ENCODE measurements around the gene SMCO3. TPM values are rescaled to one million over a fixed set of nuclear protein-coding genes. Genes with fewer than 3 reads are reported as not detected.

The SMCO3 gene
- polyA plus RNA-seq, 1 of the 3 experiments (the other 2 are of a cell fraction): 0.03 TPM

GRCh38 chr12:14841761-14842160 is 27.8 kb upstream of the SMCO3 start (continued):
- TF ChIP-seq, protein P1, sequence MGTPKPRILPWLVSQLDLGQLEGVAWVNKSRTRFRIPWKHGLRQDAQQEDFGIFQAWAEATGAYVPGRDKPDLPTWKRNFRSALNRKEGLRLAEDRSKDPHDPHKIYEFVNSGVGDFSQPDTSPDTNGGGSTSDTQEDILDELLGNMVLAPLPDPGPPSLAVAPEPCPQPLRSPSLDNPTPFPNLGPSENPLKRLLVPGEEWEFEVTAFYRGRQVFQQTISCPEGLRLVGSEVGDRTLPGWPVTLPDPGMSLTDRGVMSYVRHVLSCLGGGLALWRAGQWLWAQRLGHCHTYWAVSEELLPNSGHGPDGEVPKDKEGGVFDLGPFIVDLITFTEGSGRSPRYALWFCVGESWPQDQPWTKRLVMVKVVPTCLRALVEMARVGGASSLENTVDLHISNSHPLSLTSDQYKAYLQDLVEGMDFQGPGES (IDR thresholded peaks at IDR 0.05; ENCODE audit: low read depth, low read length): no peak
- no peak for TF ChIP-seq MXI1 (IDR thresholded peaks at IDR 0.05; ENCODE audit: low read depth, low read length)
- TF ChIP-seq, protein P2, sequence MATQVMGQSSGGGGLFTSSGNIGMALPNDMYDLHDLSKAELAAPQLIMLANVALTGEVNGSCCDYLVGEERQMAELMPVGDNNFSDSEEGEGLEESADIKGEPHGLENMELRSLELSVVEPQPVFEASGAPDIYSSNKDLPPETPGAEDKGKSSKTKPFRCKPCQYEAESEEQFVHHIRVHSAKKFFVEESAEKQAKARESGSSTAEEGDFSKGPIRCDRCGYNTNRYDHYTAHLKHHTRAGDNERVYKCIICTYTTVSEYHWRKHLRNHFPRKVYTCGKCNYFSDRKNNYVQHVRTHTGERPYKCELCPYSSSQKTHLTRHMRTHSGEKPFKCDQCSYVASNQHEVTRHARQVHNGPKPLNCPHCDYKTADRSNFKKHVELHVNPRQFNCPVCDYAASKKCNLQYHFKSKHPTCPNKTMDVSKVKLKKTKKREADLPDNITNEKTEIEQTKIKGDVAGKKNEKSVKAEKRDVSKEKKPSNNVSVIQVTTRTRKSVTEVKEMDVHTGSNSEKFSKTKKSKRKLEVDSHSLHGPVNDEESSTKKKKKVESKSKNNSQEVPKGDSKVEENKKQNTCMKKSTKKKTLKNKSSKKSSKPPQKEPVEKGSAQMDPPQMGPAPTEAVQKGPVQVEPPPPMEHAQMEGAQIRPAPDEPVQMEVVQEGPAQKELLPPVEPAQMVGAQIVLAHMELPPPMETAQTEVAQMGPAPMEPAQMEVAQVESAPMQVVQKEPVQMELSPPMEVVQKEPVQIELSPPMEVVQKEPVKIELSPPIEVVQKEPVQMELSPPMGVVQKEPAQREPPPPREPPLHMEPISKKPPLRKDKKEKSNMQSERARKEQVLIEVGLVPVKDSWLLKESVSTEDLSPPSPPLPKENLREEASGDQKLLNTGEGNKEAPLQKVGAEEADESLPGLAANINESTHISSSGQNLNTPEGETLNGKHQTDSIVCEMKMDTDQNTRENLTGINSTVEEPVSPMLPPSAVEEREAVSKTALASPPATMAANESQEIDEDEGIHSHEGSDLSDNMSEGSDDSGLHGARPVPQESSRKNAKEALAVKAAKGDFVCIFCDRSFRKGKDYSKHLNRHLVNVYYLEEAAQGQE (IDR thresholded peaks at IDR 0.05; ENCODE audit: low read depth, low read length): no peak

DNA sequence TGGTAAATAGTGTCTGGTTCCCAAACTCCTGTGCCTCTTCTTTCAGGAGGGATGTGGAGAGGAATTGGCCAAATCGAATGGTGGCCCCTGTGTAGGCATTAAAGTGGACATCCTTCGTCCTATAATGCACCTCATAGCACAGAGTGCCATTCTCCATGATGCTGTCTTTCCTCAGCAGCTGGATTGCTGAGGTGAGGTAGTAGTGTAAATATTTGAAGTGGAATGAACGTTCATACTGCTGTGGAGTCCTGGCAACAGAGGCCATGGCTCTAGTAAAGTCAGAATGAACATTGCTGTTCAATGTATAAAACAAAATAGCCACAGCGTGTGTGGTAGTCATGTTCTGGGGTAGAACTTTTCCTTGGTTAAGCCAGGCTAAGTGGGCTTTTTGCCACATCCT is 26.6 kb upstream of the SMCO3 start:
- H3K36me3 ChIP-seq (replicated peaks in 1 of 2; ENCODE audit: control insufficient read depth in 1 of 2, insufficient read depth in 2 of 2, low read length in 1 of 2): no peaks in the 10 kb centered on the region
- no peak overlapping the region for H3K27ac ChIP-seq (ENCODE audit: low read depth in 2 of 2, low read length in 1 of 2)
- no peaks in the 10 kb centered on the region for H3K27me3 ChIP-seq (ENCODE audit: insufficient read depth)
- DNase-seq: no peak
- no peak overlapping the region for H3K4me2 ChIP-seq
- 75% methylated on average over 4 of the region's 4 CpGs for WGBS (ENCODE audit: low lambda C conversion rate)
- TF ChIP-seq, protein P3, sequence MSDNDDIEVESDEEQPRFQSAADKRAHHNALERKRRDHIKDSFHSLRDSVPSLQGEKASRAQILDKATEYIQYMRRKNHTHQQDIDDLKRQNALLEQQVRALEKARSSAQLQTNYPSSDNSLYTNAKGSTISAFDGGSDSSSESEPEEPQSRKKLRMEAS (IDR thresholded peaks at IDR 0.05; ENCODE audit: low read depth): no peak
- TF ChIP-seq ZBTB33 (IDR thresholded peaks at IDR 0.05; ENCODE audit: borderline replicate concordance, low read depth) (no peak), POLR2AphosphoS5 (IDR thresholded peaks at IDR 0.05; ENCODE audit: low read depth, low read length) (no peak), TAF1 (IDR thresholded peaks at IDR 0.05; ENCODE audit: borderline replicate concordance, low read depth, low read length) (no peak), RAD21 (IDR thresholded peaks at IDR 0.05; ENCODE audit: low read length) (no peak), RCOR1 (IDR thresholded peaks at IDR 0.05; ENCODE audit: low read length) (no peak), FOXJ3 (CRISPR knock-in tag; IDR thresholded peaks at IDR 0.05) (no peak), SMC3 (IDR thresholded peaks at IDR 0.05; ENCODE audit: low read depth, low read length) (no peak), EP300 (IDR thresholded peaks at IDR 0.05; ENCODE audit: borderline replicate concordance in 1 of 2, low read depth in 1 of 2, low read length in 1 of 2) (no peak), TCF12 (IDR thresholded peaks at IDR 0.05) (no peak), GABPA (IDR thresholded peaks at IDR 0.05; ENCODE audit: low read depth) (no peak), CHD2 (IDR thresholded peaks at IDR 0.05; ENCODE audit: low read length, partially characterized antibody) (no peak)
- no peaks in the 10 kb centered on the region for H4K20me1 ChIP-seq (ENCODE audit: insufficient read depth)
- POLR2A ChIA-PET: no interaction called here
- H3K4me3 ChIP-seq (ENCODE audit: low read depth in 2 of 2, low read length in 1 of 2): no peak overlapping the region
- peaks cover 26% of the 10 kb centered on the region for H3F3A ChIP-seq (replicated peaks; ENCODE audit: insufficient read depth)
- H2AFZ ChIP-seq (ENCODE audit: low read depth): no peak overlapping the region
- H3K9me3 ChIP-seq: no peaks in the 10 kb centered on the region
- H3K4me1 ChIP-seq (ENCODE audit: control insufficient read depth in 1 of 2, insufficient read depth in 2 of 2, low read depth in 1 of 2, low read length in 1 of 2): peaks cover 8 to 9% of the 10 kb centered on the region in 2 experiments
- CTCF ChIA-PET: no interaction called here
- H3K9me2 ChIP-seq: no peaks in the 10 kb centered on the region
- no peaks in the 10 kb centered on the region for H3K79me2 ChIP-seq (ENCODE audit: insufficient read depth)
- H3K9ac ChIP-seq: no peak overlapping the region

All from SK-N-SH (cell line).